Gastroesophageal sphincter (tissue), 3 donors: ENCODE results near the gene SLC9C1.

Experiments used
- CTCF ChIP-seq, 4 experiments: fragments of 200-600 bp in 2 of 4; fragments of 450-650 bp in 2 of 4; sonication (generic) in 1 of 4; IDR thresholded peaks; one replicate each; pipeline ENCODE4 v1.5.1; 2017 to 2019; ENCODE audit warnings: antibody characterized with exemption in 4 of 4, mild to moderate bottlenecking in 2 of 4, moderate library complexity in 2 of 4
- EP300 ChIP-seq: sonication (generic); formaldehyde crosslinking; IDR thresholded peaks from one replicate; pipeline ENCODE4 v1.6.1; 2017; ENCODE audit warnings: antibody characterized with exemption, mild to moderate bottlenecking
- POLR2A ChIP-seq, 2 donors: fragments of 450-650 bp; IDR thresholded peaks; one replicate each; pipeline ENCODE4 v1.6.1; 2017; ENCODE audit warnings: antibody characterized with exemption in 2 of 2, mild to moderate bottlenecking in 2 of 2, moderate library complexity in 1 of 2
- POLR2AphosphoS5 ChIP-seq: sonication (generic); formaldehyde crosslinking; IDR thresholded peaks from one replicate; pipeline ENCODE4 v1.6.1; 2017; ENCODE audit warnings: antibody characterized with exemption

GRCh38 chr3:112109322-112109721 is 184.7 kb downstream of the SLC9C1 start:
- no peak for TF ChIP-seq CTCF (IDR thresholded peaks at IDR 0.05)
- TF ChIP-seq POLR2A (IDR thresholded peaks at IDR 0.05), result no peak
- TF ChIP-seq POLR2AphosphoS5, result no peak
- TF ChIP-seq EP300, result no peak
